NCI-H510A (cell line): ENCODE data around the gene FGD2.

Experiments
- DNase-seq: peaks from one replicate; lab custom pipeline; 2025; lab: John Stamatoyannopoulos, UW

FGD2 gene

GRCh38 chr6:36997811-36998722, 7.4 kb upstream of the FGD2 start:
- DNase-seq = no peak

GRCh38 chr6:36998723-36999038, 6.8 kb upstream of the FGD2 start:
- no peak for DNase-seq

GRCh38 chr6:36999061-36999750, 6.2 kb upstream of the FGD2 start:
- DNase-seq = peak; percentile 88

GRCh38 chr6:36999751-37000125, 5.7 kb upstream of the FGD2 start:
- DNase-seq = no peak

GRCh38 chr6:37004044-37004980, 1.1 kb upstream of the FGD2 start:
- DNase-seq = no peak

- DNase-seq = no peak
Measured at GRCh38 chr6:37005827-37006567, 542 bp downstream of the FGD2 start.

- no peak for DNase-seq
Measured at GRCh38 chr6:37006793-37007339, 1.4 kb downstream of the FGD2 start.

- no peak for DNase-seq
Measured at GRCh38 chr6:37007340-37008043, 2.0 kb downstream of the FGD2 start.

GRCh38 chr6:37008484-37009465, 3.3 kb downstream of the FGD2 start:
- DNase-seq = no peak

GRCh38 chr6:37010402-37010892, 5.0 kb downstream of the FGD2 start:
- no peak for DNase-seq

- DNase-seq = no peak
Measured at GRCh38 chr6:37011656-37012378, 6.4 kb downstream of the FGD2 start.

- peak; percentile 63 for DNase-seq
Measured at GRCh38 chr6:37013516-37014491, 8.3 kb downstream of the FGD2 start.

GRCh38 chr6:37014667-37015066, 9.2 kb downstream of the FGD2 start:
- no peak for DNase-seq

GRCh38 chr6:37015532-37015931, 10.1 kb downstream of the FGD2 start:
- DNase-seq = no peak

GRCh38 chr6:37016995-37017394, 11.5 kb downstream of the FGD2 start:
- no peak for DNase-seq

- DNase-seq = peak; percentile 10
Measured at GRCh38 chr6:37017606-37018197, 12.2 kb downstream of the FGD2 start.
